ENCODE results near the gene GABRR1. TPM values are rescaled to one million over a fixed set of nuclear protein-coding genes. Genes with fewer than 3 reads are reported as not detected.

Gene GABRR1
- total and polyA plus RNA-seq, 2 of the 13 experiments (the other 11 are each of a cell fraction or from before 2014, with no cell fraction given): not detected

DNA sequence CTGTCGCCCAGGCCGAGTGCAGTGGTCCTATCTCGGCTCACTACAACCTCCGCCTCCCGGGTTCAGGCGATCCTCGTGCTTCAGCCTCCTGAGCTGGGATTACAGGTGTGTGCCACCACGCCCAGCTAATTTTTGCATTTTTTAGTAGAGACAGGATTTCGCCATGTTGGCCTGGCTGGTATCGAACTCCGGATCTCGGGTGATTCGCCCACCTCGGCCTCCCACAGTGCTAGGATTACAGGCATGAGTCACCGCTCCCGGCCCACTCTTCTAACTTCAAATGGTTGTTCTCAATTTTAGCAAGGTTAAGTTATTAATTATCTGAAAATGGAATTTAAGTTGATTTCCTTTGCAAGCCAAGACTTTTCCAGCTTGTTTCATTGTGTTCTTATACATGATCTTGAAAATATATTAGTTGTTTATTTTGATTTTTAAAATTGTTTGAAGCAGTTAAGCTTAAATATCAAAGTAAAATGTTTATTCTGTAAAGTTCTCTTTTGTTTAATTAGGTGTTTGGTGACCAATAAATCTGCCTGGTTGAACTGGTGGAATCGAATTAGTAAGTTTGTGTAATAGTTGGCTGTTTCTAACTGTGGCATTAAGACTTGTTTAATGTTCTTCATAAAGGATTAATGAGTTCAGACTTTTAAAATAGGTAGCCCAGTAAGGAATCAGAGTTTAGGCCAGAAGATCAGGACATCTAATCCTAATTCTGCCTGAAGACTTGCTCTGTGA lies 69.0 kb downstream of the GABRR1 start:
- H3K9ac ChIP-seq (ENCODE audit: insufficient read depth, low read depth, low read length): no peak overlapping the region
- BruUV-seq (replicated peaks): no TSS peak
- H2AFZ ChIP-seq (ENCODE audit: low read length): no peak overlapping the region
- TF ChIP-seq, protein P1, sequence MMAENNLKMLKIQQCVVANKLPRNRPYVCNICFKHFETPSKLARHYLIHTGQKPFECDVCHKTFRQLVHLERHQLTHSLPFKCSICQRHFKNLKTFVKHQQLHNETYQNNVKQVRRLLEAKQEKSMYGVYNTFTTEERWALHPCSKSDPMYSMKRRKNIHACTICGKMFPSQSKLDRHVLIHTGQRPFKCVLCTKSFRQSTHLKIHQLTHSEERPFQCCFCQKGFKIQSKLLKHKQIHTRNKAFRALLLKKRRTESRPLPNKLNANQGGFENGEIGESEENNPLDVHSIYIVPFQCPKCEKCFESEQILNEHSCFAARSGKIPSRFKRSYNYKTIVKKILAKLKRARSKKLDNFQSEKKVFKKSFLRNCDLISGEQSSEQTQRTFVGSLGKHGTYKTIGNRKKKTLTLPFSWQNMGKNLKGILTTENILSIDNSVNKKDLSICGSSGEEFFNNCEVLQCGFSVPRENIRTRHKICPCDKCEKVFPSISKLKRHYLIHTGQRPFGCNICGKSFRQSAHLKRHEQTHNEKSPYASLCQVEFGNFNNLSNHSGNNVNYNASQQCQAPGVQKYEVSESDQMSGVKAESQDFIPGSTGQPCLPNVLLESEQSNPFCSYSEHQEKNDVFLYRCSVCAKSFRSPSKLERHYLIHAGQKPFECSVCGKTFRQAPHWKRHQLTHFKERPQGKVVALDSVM (CRISPR knock-in tag; IDR thresholded peaks at IDR 0.05): peak; percentile 32; the same call in 1 of the 2 replicates
- TF ChIP-seq ZNF878 (CRISPR knock-in tag; IDR thresholded peaks at IDR 0.05): no peak
- TF ChIP-seq KLF6 (CRISPR knock-in tag; IDR thresholded peaks at IDR 0.05): no peak
- TF ChIP-seq KDM3A (CRISPR knock-in tag; IDR thresholded peaks at IDR 0.05; ENCODE audit: low read depth): no peak
- TF ChIP-seq FOSL2 (CRISPR knock-in tag; IDR thresholded peaks at IDR 0.05): peak; percentile 69
- no peak for TF ChIP-seq FOXK1 (CRISPR knock-in tag; IDR thresholded peaks at IDR 0.05; ENCODE audit: borderline replicate concordance, low read depth)
- no peak for TF ChIP-seq XRCC5 (optimal IDR thresholded peaks at IDR 0.05; ENCODE audit: low read length)
- TF ChIP-seq, protein P2, sequence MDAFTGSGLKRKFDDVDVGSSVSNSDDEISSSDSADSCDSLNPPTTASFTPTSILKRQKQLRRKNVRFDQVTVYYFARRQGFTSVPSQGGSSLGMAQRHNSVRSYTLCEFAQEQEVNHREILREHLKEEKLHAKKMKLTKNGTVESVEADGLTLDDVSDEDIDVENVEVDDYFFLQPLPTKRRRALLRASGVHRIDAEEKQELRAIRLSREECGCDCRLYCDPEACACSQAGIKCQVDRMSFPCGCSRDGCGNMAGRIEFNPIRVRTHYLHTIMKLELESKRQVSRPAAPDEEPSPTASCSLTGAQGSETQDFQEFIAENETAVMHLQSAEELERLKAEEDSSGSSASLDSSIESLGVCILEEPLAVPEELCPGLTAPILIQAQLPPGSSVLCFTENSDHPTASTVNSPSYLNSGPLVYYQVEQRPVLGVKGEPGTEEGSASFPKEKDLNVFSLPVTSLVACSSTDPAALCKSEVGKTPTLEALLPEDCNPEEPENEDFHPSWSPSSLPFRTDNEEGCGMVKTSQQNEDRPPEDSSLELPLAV (CRISPR knock-in tag; conservative IDR thresholded peaks at IDR 0.05; ENCODE audit: low read depth): no peak
- TF ChIP-seq, protein P3, sequence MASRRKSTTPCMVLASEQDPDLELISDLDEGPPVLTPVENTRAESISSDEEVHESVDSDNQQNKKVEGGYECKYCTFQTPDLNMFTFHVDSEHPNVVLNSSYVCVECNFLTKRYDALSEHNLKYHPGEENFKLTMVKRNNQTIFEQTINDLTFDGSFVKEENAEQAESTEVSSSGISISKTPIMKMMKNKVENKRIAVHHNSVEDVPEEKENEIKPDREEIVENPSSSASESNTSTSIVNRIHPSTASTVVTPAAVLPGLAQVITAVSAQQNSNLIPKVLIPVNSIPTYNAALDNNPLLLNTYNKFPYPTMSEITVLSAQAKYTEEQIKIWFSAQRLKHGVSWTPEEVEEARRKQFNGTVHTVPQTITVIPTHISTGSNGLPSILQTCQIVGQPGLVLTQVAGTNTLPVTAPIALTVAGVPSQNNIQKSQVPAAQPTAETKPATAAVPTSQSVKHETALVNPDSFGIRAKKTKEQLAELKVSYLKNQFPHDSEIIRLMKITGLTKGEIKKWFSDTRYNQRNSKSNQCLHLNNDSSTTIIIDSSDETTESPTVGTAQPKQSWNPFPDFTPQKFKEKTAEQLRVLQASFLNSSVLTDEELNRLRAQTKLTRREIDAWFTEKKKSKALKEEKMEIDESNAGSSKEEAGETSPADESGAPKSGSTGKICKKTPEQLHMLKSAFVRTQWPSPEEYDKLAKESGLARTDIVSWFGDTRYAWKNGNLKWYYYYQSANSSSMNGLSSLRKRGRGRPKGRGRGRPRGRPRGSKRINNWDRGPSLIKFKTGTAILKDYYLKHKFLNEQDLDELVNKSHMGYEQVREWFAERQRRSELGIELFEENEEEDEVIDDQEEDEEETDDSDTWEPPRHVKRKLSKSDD (CRISPR knock-in tag; IDR thresholded peaks at IDR 0.05; ENCODE audit: low read depth): no peak
- no peak for TF ChIP-seq PCBP2 (optimal IDR thresholded peaks at IDR 0.05; ENCODE audit: low read depth, low read length, poor library complexity, severe bottlenecking)
- no peak for TF ChIP-seq TEAD3 (CRISPR knock-in tag; optimal IDR thresholded peaks at IDR 0.05; ENCODE audit: borderline replicate concordance)
- no peak for TF ChIP-seq ZNF615 (CRISPR knock-in tag; IDR thresholded peaks at IDR 0.05; ENCODE audit: borderline replicate concordance)
- 0 out of 2 replicates have a peak, but pooled peaks have one; percentile 4 for TF ChIP-seq ZBTB38 (CRISPR knock-in tag; IDR thresholded peaks at IDR 0.05)
- TF ChIP-seq, protein P4, sequence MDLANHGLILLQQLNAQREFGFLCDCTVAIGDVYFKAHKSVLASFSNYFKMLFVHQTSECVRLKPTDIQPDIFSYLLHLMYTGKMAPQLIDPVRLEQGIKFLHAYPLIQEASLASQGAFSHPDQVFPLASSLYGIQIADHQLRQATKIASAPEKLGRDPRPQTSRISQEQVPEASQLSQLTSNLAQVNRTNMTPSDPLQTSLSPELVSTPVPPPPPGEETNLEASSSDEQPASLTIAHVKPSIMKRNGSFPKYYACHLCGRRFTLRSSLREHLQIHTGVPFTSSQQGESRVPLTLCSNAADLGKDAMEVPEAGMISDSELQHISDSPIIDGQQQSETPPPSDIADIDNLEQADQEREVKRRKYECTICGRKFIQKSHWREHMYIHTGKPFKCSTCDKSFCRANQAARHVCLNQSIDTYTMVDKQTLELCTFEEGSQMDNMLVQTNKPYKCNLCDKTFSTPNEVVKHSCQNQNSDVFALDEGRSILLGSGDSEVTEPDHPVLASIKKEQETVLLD (CRISPR knock-in tag; IDR thresholded peaks at IDR 0.05; ENCODE audit: low read depth): no peak
- peaks cover 0 to 3% of the 10 kb centered on the region in 2 experiments; a peak in 2 of 5 replicates for H3K36me3 ChIP-seq (replicated peaks in 1 of 2; ENCODE audit: control insufficient read depth in 1 of 2, insufficient read depth in 2 of 2, low read length in 2 of 2)
- H3K27ac ChIP-seq (ENCODE audit: extremely low read length, insufficient read depth, low read length): no peak overlapping the region
- no peaks in the 10 kb centered on the region; a peak in 2 of 5 replicates for H3K27me3 ChIP-seq (ENCODE audit: control insufficient read depth in 1 of 2, insufficient read depth in 2 of 2, low read length in 2 of 2)
- H4K20me1 ChIP-seq (ENCODE audit: insufficient read depth, low read length): no peaks in the 10 kb centered on the region
- H3K4me2 ChIP-seq (ENCODE audit: low read depth, low read length): peak overlapping the region; percentile 38
- DNase-seq (ENCODE audit: low spot score): no peak
- no peak for ATAC-seq
- no peaks in the 10 kb centered on the region for H3K9me3 ChIP-seq (ENCODE audit: low read length)
- intact Hi-C loops (cut with micrococcal nuclease; ENCODE audit: unreplicated experiment): loop anchor here (5.0 kb wide), 1 partner anchor 66 kb away; the partner anchor contains the start of gene PNRC1
- POLR2A ChIA-PET: no interaction called here
- in situ Hi-C loops (cut with HindIII; ENCODE audit: extremely low pct_ligation_motif_present, low pct_unique_long_range_greater_than_20kb): no loop called here
- CTCF ChIA-PET (ENCODE audit: low intra/inter-chr PET ratio, low total read pairs): no interaction called here
- WGBS (ENCODE audit: low lambda C conversion rate): 95% methylated on average over 17 of the region's 17 CpGs
- peaks cover 44% of the 10 kb centered on the region for H3K4me1 ChIP-seq (ENCODE audit: insufficient read depth, low read length)
- H3K79me2 ChIP-seq (ENCODE audit: insufficient read depth, low read length): peaks cover 28% of the 10 kb centered on the region
- FAIRE-seq: no peak
- H3K4me3 ChIP-seq (replicated peaks in 1 of 3; ENCODE audit: insufficient read depth in 1 of 3, low read depth in 2 of 3, low read length in 3 of 3): no peak overlapping the region; a peak in 1 of 6 replicates
